ENCODE results near the gene RBKS. TPM values are rescaled to one million over a fixed set of nuclear protein-coding genes. Genes with fewer than 3 reads are reported as not detected.
"Not testable (repeated sequence)": the region's sequence is repeated elsewhere in the genome, so short reads cannot be mapped to it uniquely, and the experiment has no call there.

RBKS gene
- total RNA-seq, 2 experiments from 2014 or later, result 9.2 to 9.7 TPM

GRCh38 chr2:27779417-27780055, 110.7 kb downstream of the RBKS start:
- no peak for DNase-seq
- H3K4me3 Mint-ChIP-seq, result no peak overlapping the region
- H3K27me3 Mint-ChIP-seq, result no peaks in the 10 kb centered on the region
- no peak overlapping the region for H3K27ac Mint-ChIP-seq
- CTCF ChIA-PET, result interaction anchor here (0.6 to 0.7 kb wide), 2 partner anchors 26 to 279 kb away, joined by 3 read pairs; no protein-coding TSS in a partner anchor
- POLR2A ChIA-PET, result no interaction called here
- H3K36me3 Mint-ChIP-seq, result peaks cover 28% of the 10 kb centered on the region
- no peaks in the 10 kb centered on the region for H3K9me3 Mint-ChIP-seq
- intact Hi-C loops (cut with micrococcal nuclease), result loop anchor here (10.0 kb wide), 1 partner anchor 495 kb away; no protein-coding TSS in a partner anchor
- H3K4me1 Mint-ChIP-seq (ENCODE audit: low read depth), result peaks cover 25% of the 10 kb centered on the region

GRCh38 chr2:27776696-27777095, 113.5 kb downstream of the RBKS start:
- DNase-seq, result no peak
- Mint-ChIP-seq H3K27ac (no peak overlapping the region), H3K27me3 (no peaks in the 10 kb centered on the region), H3K4me1 (ENCODE audit: low read depth) (peaks cover 45% of the 10 kb centered on the region), H3K36me3 (peaks cover 32% of the 10 kb centered on the region), H3K9me3 (no peaks in the 10 kb centered on the region), H3K4me3 (no peak overlapping the region)
- intact Hi-C loops (cut with micrococcal nuclease), result loop anchor here (10.0 kb wide), 1 partner anchor 498 kb away; no protein-coding TSS in a partner anchor
- POLR2A ChIA-PET, result no interaction called here
- CTCF ChIA-PET, result no interaction called here

- POLR2A ChIA-PET, result no interaction called here
- Mint-ChIP-seq H3K4me3 (no peak overlapping the region), H3K36me3 (peaks cover 32% of the 10 kb centered on the region), H3K9me3 (no peaks in the 10 kb centered on the region), H3K27me3 (no peaks in the 10 kb centered on the region), H3K4me1 (ENCODE audit: low read depth) (peaks cover 49% of the 10 kb centered on the region), H3K27ac (no peak overlapping the region)
- intact Hi-C loops (cut with micrococcal nuclease), result loop anchor here (10.0 kb wide), 1 partner anchor 499 kb away; no protein-coding TSS in a partner anchor
- no peak for DNase-seq
- CTCF ChIA-PET, result interaction anchor here (0.5 kb wide), 1 partner anchor 197 kb away, joined by 3 read pairs; no protein-coding TSS in a partner anchor
Measured at GRCh38 chr2:27776097-27776496, 114.1 kb downstream of the RBKS start.

- Mint-ChIP-seq H3K9me3 (no peaks in the 10 kb centered on the region), H3K4me1 (ENCODE audit: low read depth) (peaks cover 50% of the 10 kb centered on the region), H3K27ac (peak overlapping the region; percentile 35), H3K36me3 (peaks cover 25% of the 10 kb centered on the region), H3K27me3 (no peaks in the 10 kb centered on the region), H3K4me3 (no peak overlapping the region)
- intact Hi-C loops (cut with micrococcal nuclease), result loop anchor here (5.0 to 10.0 kb wide), 2 partner anchors 501 to 673 kb away; no protein-coding TSS in a partner anchor
- CTCF ChIA-PET, result interaction anchor here (0.6 to 1.3 kb wide), 2 partner anchors 91 to 169 kb away, joined by 3 to 4 read pairs; no protein-coding TSS in a partner anchor
- POLR2A ChIA-PET, result no interaction called here
- no peak for DNase-seq
Measured at GRCh38 chr2:27773959-27774358, 116.2 kb downstream of the RBKS start.

- CTCF ChIA-PET, result interaction anchor here (1.1 to 1.9 kb wide), 5 partner anchors 50 to 115 kb away, joined by 3 to 5 read pairs (median 4); no protein-coding TSS in a partner anchor
- H3K4me1 Mint-ChIP-seq (ENCODE audit: low read depth), result peaks cover 43% of the 10 kb centered on the region
- no peaks in the 10 kb centered on the region for H3K27me3 Mint-ChIP-seq
- H3K4me3 Mint-ChIP-seq, result peak overlapping the region; percentile 73
- intact Hi-C loops (cut with micrococcal nuclease), result loop anchor here (5.0 to 10.0 kb wide), 2 partner anchors 502 to 674 kb away; no protein-coding TSS in a partner anchor
- H3K36me3 Mint-ChIP-seq, result peaks cover 21% of the 10 kb centered on the region
- H3K9me3 Mint-ChIP-seq, result no peaks in the 10 kb centered on the region
- POLR2A ChIA-PET, result interaction anchor here (1.3 kb wide), 1 partner anchor 118 kb away, joined by 4 read pairs; the partner anchor contains the start of genes BABAM2 and RBKS
- peak overlapping the region; percentile 59 for H3K27ac Mint-ChIP-seq
- no peak for DNase-seq
Measured at GRCh38 chr2:27772804-27773203, 117.4 kb downstream of the RBKS start.

- CTCF ChIA-PET, result interaction anchor here (1.4 to 1.9 kb wide), 2 partner anchors 49 to 68 kb away, joined by 4 to 5 read pairs; no protein-coding TSS in a partner anchor
- Mint-ChIP-seq H3K36me3 (peaks cover 18% of the 10 kb centered on the region), H3K27ac (peak within 1 kb of the TSS; percentile 97), H3K4me3 (peak within 1 kb of the TSS; percentile 100), H3K27me3 (no peaks in the 10 kb centered on the region), H3K4me1 (ENCODE audit: low read depth) (peaks cover 38% of the 10 kb centered on the region), H3K9me3 (no peaks in the 10 kb centered on the region)
- intact Hi-C loops (cut with micrococcal nuclease), result loop anchor here (1.0 to 10.0 kb wide), 4 partner anchors 120 to 676 kb away; partner anchors contain the start of gene FOSL2
- POLR2A ChIA-PET, result no interaction called here
- DNase-seq, result peak; percentile 95
Measured at GRCh38 chr2:27771548-27772335, 118.4 kb downstream of the RBKS start, which contains the start of gene MRPL33. MRPL33 (plus strand) TSS chr2:27771719; CDS start chr2:27771778, 59 bp downstream.

- CTCF ChIA-PET, result no interaction called here
- no peaks in the 10 kb centered on the region for H3K9me3 Mint-ChIP-seq
Measured at GRCh38 chr2:27771202-27771547, 119.0 kb downstream of the RBKS start.

GRCh38 chr2:27766287-27766661, 123.9 kb downstream of the RBKS start:
- no peak for DNase-seq
- H3K4me3 Mint-ChIP-seq, result peak overlapping the region; percentile 49
- no peaks in the 10 kb centered on the region for H3K9me3 Mint-ChIP-seq
- intact Hi-C loops (cut with micrococcal nuclease), result no loop called here
- no peaks in the 10 kb centered on the region for H3K36me3 Mint-ChIP-seq
- peak overlapping the region; percentile 3 for H3K27ac Mint-ChIP-seq
- CTCF ChIA-PET, result interaction anchor here (1.2 kb wide), 1 partner anchor 63 kb away, joined by 3 read pairs; no protein-coding TSS in a partner anchor
- peaks cover 4% of the 10 kb centered on the region for H3K27me3 Mint-ChIP-seq
- POLR2A ChIA-PET, result no interaction called here
- peaks cover 19% of the 10 kb centered on the region for H3K4me1 Mint-ChIP-seq (ENCODE audit: low read depth)

More at GRCh38 chr2:27771202-27771547, 119.0 kb downstream of the RBKS start:
- Mint-ChIP-seq H3K27me3 (no peaks in the 10 kb centered on the region), H3K27ac (peak overlapping the region; percentile 97), H3K4me1 (ENCODE audit: low read depth) (peaks cover 38% of the 10 kb centered on the region), H3K36me3 (peaks cover 18% of the 10 kb centered on the region), H3K4me3 (peak overlapping the region; percentile 100)
- POLR2A ChIA-PET, result no interaction called here
- intact Hi-C loops (cut with micrococcal nuclease), result loop anchor here (1.0 to 10.0 kb wide), 4 partner anchors 120 to 676 kb away; partner anchors contain the start of gene FOSL2
- no peak for DNase-seq

- ChIA-PET CTCF (interaction anchor here (1.2 kb wide), 1 partner anchor 63 kb away, joined by 3 read pairs; no protein-coding TSS in a partner anchor), POLR2A (no interaction called here)
- Mint-ChIP-seq H3K27me3 (peaks cover 4% of the 10 kb centered on the region), H3K27ac (peak overlapping the region; percentile 3), H3K36me3 (no peaks in the 10 kb centered on the region), H3K4me1 (ENCODE audit: low read depth) (peaks cover 13% of the 10 kb centered on the region), H3K9me3 (no peaks in the 10 kb centered on the region), H3K4me3 (peak overlapping the region; percentile 49)
- DNase-seq, result peak; percentile 50
- intact Hi-C loops (cut with micrococcal nuclease), result no loop called here
Measured at GRCh38 chr2:27765621-27766286, 124.4 kb downstream of the RBKS start.

GRCh38 chr2:27764526-27764925, 125.7 kb downstream of the RBKS start:
- H3K9me3 Mint-ChIP-seq; H3K27me3 Mint-ChIP-seq; POLR2A ChIA-PET; DNase-seq; H3K4me3 Mint-ChIP-seq; H3K36me3 Mint-ChIP-seq; intact Hi-C loops (cut with micrococcal nuclease); H3K27ac Mint-ChIP-seq: not testable (repeated sequence)
- peaks cover 11% of the 10 kb centered on the region for H3K4me1 Mint-ChIP-seq (ENCODE audit: low read depth)
- CTCF ChIA-PET, result interaction anchor here (0.8 kb wide), 1 partner anchor 10 kb away, joined by 3 read pairs; no protein-coding TSS in a partner anchor

- peaks cover 4% of the 10 kb centered on the region for H3K27me3 Mint-ChIP-seq
- no peak overlapping the region for H3K27ac Mint-ChIP-seq
- peaks cover 11% of the 10 kb centered on the region for H3K4me1 Mint-ChIP-seq (ENCODE audit: low read depth)
- ChIA-PET POLR2A (no interaction called here), CTCF (interaction anchor here (0.8 kb wide), 1 partner anchor 10 kb away, joined by 3 read pairs; no protein-coding TSS in a partner anchor)
- intact Hi-C loops (cut with micrococcal nuclease), result no loop called here
- no peak overlapping the region for H3K4me3 Mint-ChIP-seq
- no peaks in the 10 kb centered on the region for H3K9me3 Mint-ChIP-seq
- no peaks in the 10 kb centered on the region for H3K36me3 Mint-ChIP-seq
- DNase-seq, result no peak
Measured at GRCh38 chr2:27763907-27764267, 126.3 kb downstream of the RBKS start.
